Muscle layer of colon (tissue), 2 donors: ENCODE results near the gene HARBI1.

Source experiments
- H3K27ac ChIP-seq: one replicate; pipeline ENCODE4 v1.7.0; 2013; ENCODE audit warnings: low read depth, mild to moderate bottlenecking, low read length, moderate library complexity
- H3K27me3 ChIP-seq, 2 donors: one replicate each; pipeline ENCODE4 v1.7.0; 2013; ENCODE audit warnings: low read length in 2 of 2, mild to moderate bottlenecking in 2 of 2; ENCODE audit not compliant: insufficient read depth in 2 of 2, control insufficient read depth in 1 of 2
- H3K36me3 ChIP-seq: one replicate; pipeline ENCODE4 v1.7.0; 2013; ENCODE audit warnings: mild to moderate bottlenecking, low read length; ENCODE audit not compliant: insufficient read depth
- H3K4me1 ChIP-seq: one replicate; pipeline ENCODE4 v1.7.0; 2013; ENCODE audit warnings: mild to moderate bottlenecking, low read length; ENCODE audit not compliant: insufficient read depth
- H3K4me3 ChIP-seq, 2 donors: one replicate each; pipeline ENCODE4 v1.7.0; 2013; ENCODE audit warnings: low read length in 2 of 2, low read depth in 1 of 2, mild to moderate bottlenecking in 1 of 2, moderate library complexity in 1 of 2
- H3K9ac ChIP-seq: one replicate; pipeline ENCODE4 v1.7.0; 2013; ENCODE audit warnings: low read length
- H3K9me3 ChIP-seq: one replicate; pipeline ENCODE4 v1.7.0; 2013; ENCODE audit warnings: mild to moderate bottlenecking, low read length
- donor health status: abdominal sarcoma.
- donor health status: Adenocarcinoma of cecum.

The HARBI1 gene

GRCh38 chr11:46607516-46607915, 9.5 kb downstream of the HARBI1 start:
- no peaks in the 10 kb centered on the region for H3K4me1 ChIP-seq
- no peak overlapping the region for H3K4me3 ChIP-seq
- H3K27ac ChIP-seq = no peak overlapping the region
- H3K9ac ChIP-seq = no peak overlapping the region
- no peaks in the 10 kb centered on the region for H3K9me3 ChIP-seq
- no peaks in the 10 kb centered on the region for H3K27me3 ChIP-seq
- H3K36me3 ChIP-seq = peaks cover 7% of the 10 kb centered on the region

GRCh38 chr11:46604796-46605195, 12.2 kb downstream of the HARBI1 start:
- Histone ChIP-seq H3K27me3 (no peaks in the 10 kb centered on the region), H3K27ac (no peak overlapping the region)

GRCh38 chr11:46603704-46604308, 13.2 kb downstream of the HARBI1 start:
- Histone ChIP-seq H3K9ac (no peak overlapping the region), H3K4me3 (no peak overlapping the region), H3K36me3 (peaks cover 7% of the 10 kb centered on the region), H3K27me3 (no peaks in the 10 kb centered on the region), H3K27ac (no peak overlapping the region), H3K9me3 (no peaks in the 10 kb centered on the region), H3K4me1 (peaks cover 8% of the 10 kb centered on the region)

More at GRCh38 chr11:46604796-46605195, 12.2 kb downstream of the HARBI1 start:
- Histone ChIP-seq H3K9ac (no peak overlapping the region), H3K4me1 (peaks cover 6% of the 10 kb centered on the region), H3K4me3 (no peak overlapping the region), H3K36me3 (peaks cover 7% of the 10 kb centered on the region), H3K9me3 (no peaks in the 10 kb centered on the region)

- H3K4me1 ChIP-seq = peaks cover 8% of the 10 kb centered on the region
- H3K9ac ChIP-seq = no peak overlapping the region
- no peak overlapping the region for H3K27ac ChIP-seq
- H3K27me3 ChIP-seq = no peaks in the 10 kb centered on the region
- H3K9me3 ChIP-seq = no peaks in the 10 kb centered on the region
- H3K36me3 ChIP-seq = peaks cover 7% of the 10 kb centered on the region
- no peak overlapping the region for H3K4me3 ChIP-seq
Observed at GRCh38 chr11:46601129-46601528, 15.9 kb downstream of the HARBI1 start.

GRCh38 chr11:46600194-46600960, 16.6 kb downstream of the HARBI1 start:
- H3K4me3 ChIP-seq = no peak overlapping the region
- peaks cover 8% of the 10 kb centered on the region for H3K4me1 ChIP-seq
- H3K27me3 ChIP-seq = no peaks in the 10 kb centered on the region
- peaks cover 7% of the 10 kb centered on the region for H3K36me3 ChIP-seq
- no peak overlapping the region for H3K27ac ChIP-seq
- no peak overlapping the region for H3K9ac ChIP-seq
- no peaks in the 10 kb centered on the region for H3K9me3 ChIP-seq

GRCh38 chr11:46599340-46600193, 17.5 kb downstream of the HARBI1 start:
- no peaks in the 10 kb centered on the region for H3K9me3 ChIP-seq
- H3K4me1 ChIP-seq = peaks cover 9% of the 10 kb centered on the region
- no peak overlapping the region for H3K4me3 ChIP-seq
- H3K27me3 ChIP-seq = no peaks in the 10 kb centered on the region
- H3K9ac ChIP-seq = no peak overlapping the region
- H3K27ac ChIP-seq = no peak overlapping the region
- H3K36me3 ChIP-seq = peaks cover 7% of the 10 kb centered on the region

GRCh38 chr11:46597609-46598219, 19.3 kb downstream of the HARBI1 start:
- Histone ChIP-seq H3K9me3 (no peaks in the 10 kb centered on the region), H3K36me3 (no peaks in the 10 kb centered on the region), H3K27me3 (no peaks in the 10 kb centered on the region), H3K4me1 (peaks cover 19% of the 10 kb centered on the region), H3K9ac (no peak overlapping the region), H3K27ac (no peak overlapping the region), H3K4me3 (no peak overlapping the region)

GRCh38 chr11:46597155-46597554, 19.9 kb downstream of the HARBI1 start:
- Histone ChIP-seq H3K9me3 (no peaks in the 10 kb centered on the region), H3K4me1 (peaks cover 25% of the 10 kb centered on the region), H3K36me3 (no peaks in the 10 kb centered on the region), H3K27me3 (no peaks in the 10 kb centered on the region), H3K27ac (no peak overlapping the region), H3K4me3 (no peak overlapping the region), H3K9ac (no peak overlapping the region)

GRCh38 chr11:46594785-46595184, 22.2 kb downstream of the HARBI1 start:
- Histone ChIP-seq H3K36me3 (no peaks in the 10 kb centered on the region), H3K9me3 (no peaks in the 10 kb centered on the region), H3K4me1 (peaks cover 32% of the 10 kb centered on the region), H3K27ac (no peak overlapping the region), H3K9ac (no peak overlapping the region), H3K4me3 (no peak overlapping the region), H3K27me3 (no peaks in the 10 kb centered on the region)

- no peaks in the 10 kb centered on the region for H3K36me3 ChIP-seq
Observed at GRCh38 chr11:46594374-46594700, 22.7 kb downstream of the HARBI1 start.

More at GRCh38 chr11:46594374-46594700, 22.7 kb downstream of the HARBI1 start:
- Histone ChIP-seq H3K9me3 (no peaks in the 10 kb centered on the region), H3K4me1 (peaks cover 30% of the 10 kb centered on the region), H3K4me3 (peak overlapping the region; percentile 78 to 83), H3K27ac (peak overlapping the region; percentile 71), H3K27me3 (no peaks in the 10 kb centered on the region), H3K9ac (peak overlapping the region; percentile 81)
